ENCODE data around the gene ATP9B.

GRCh38 chr18:79314838-79315388 is 245.7 kb downstream of the ATP9B start:
- TF ChIP-seq, protein P1, sequence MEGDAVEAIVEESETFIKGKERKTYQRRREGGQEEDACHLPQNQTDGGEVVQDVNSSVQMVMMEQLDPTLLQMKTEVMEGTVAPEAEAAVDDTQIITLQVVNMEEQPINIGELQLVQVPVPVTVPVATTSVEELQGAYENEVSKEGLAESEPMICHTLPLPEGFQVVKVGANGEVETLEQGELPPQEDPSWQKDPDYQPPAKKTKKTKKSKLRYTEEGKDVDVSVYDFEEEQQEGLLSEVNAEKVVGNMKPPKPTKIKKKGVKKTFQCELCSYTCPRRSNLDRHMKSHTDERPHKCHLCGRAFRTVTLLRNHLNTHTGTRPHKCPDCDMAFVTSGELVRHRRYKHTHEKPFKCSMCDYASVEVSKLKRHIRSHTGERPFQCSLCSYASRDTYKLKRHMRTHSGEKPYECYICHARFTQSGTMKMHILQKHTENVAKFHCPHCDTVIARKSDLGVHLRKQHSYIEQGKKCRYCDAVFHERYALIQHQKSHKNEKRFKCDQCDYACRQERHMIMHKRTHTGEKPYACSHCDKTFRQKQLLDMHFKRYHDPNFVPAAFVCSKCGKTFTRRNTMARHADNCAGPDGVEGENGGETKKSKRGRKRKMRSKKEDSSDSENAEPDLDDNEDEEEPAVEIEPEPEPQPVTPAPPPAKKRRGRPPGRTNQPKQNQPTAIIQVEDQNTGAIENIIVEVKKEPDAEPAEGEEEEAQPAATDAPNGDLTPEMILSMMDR (conservative IDR thresholded peaks at IDR 0.05) = no peak
- TF ChIP-seq ZFX (IDR thresholded peaks at IDR 0.05) = no peak
